ENCODE data around the gene ADAMTSL4.
A peak's percentile ranks its signal among the peaks of the same experiment; 100 is the strongest.

Gene ADAMTSL4

GRCh38 chr1:150552128-150552910 is 3.1 kb downstream of the ADAMTSL4 start:
- Histone ChIP-seq H3K4me1 (ENCODE audit: insufficient read depth, insufficient read length) (peaks cover 33% of the 10 kb centered on the region), H3K27me3 (ENCODE audit: insufficient read depth, insufficient read length) (no peaks in the 10 kb centered on the region), H3K9ac (ENCODE audit: insufficient read length, low read depth) (peak overlapping the region; percentile 32), H3K36me3 (ENCODE audit: insufficient read depth, insufficient read length, low read length) (peaks cover 55% of the 10 kb centered on the region), H3K4me3 (ENCODE audit: insufficient read length, low read depth) (no peak overlapping the region), H3K9me3 (ENCODE audit: insufficient read depth, low read length) (no peaks in the 10 kb centered on the region)
- DNase-seq (ENCODE audit: low read depth, low spot score), result no peak
- TF ChIP-seq YY1 (IDR thresholded peaks at IDR 0.05; ENCODE audit: insufficient read depth, insufficient read length) (no peak), SUZ12 (IDR thresholded peaks at IDR 0.05; ENCODE audit: extremely low read depth, insufficient read depth, insufficient read length) (no peak), ZNF274 (IDR thresholded peaks at IDR 0.05; ENCODE audit: low read depth, low read length) (no peak)

GRCh38 chr1:150552911-150553289 is 3.7 kb downstream of the ADAMTSL4 start:
- peak overlapping the region; percentile 32 for H3K9ac ChIP-seq (ENCODE audit: insufficient read length, low read depth)
- no peaks in the 10 kb centered on the region for H3K27me3 ChIP-seq (ENCODE audit: insufficient read depth, insufficient read length)
- H3K4me1 ChIP-seq (ENCODE audit: insufficient read depth, insufficient read length), result peaks cover 33% of the 10 kb centered on the region
- no peaks in the 10 kb centered on the region for H3K9me3 ChIP-seq (ENCODE audit: insufficient read depth, low read length)
- no peak overlapping the region for H3K4me3 ChIP-seq (ENCODE audit: insufficient read length, low read depth)
- no peak for DNase-seq (ENCODE audit: low read depth, low spot score)
- H3K36me3 ChIP-seq (ENCODE audit: insufficient read depth, insufficient read length, low read length), result peaks cover 61% of the 10 kb centered on the region
- no peak for TF ChIP-seq SUZ12 (IDR thresholded peaks at IDR 0.05; ENCODE audit: extremely low read depth, insufficient read depth, insufficient read length)
- TF ChIP-seq ZNF274 (IDR thresholded peaks at IDR 0.05; ENCODE audit: low read depth, low read length), result no peak
- no peak for TF ChIP-seq YY1 (IDR thresholded peaks at IDR 0.05; ENCODE audit: insufficient read depth, insufficient read length)

GRCh38 chr1:150553392-150554085 is 4.3 kb downstream of the ADAMTSL4 start:
- Histone ChIP-seq H3K9me3 (ENCODE audit: insufficient read depth, low read length) (no peaks in the 10 kb centered on the region), H3K4me3 (ENCODE audit: insufficient read length, low read depth) (no peak overlapping the region), H3K27me3 (ENCODE audit: insufficient read depth, insufficient read length) (no peaks in the 10 kb centered on the region), H3K4me1 (ENCODE audit: insufficient read depth, insufficient read length) (peaks cover 33% of the 10 kb centered on the region), H3K36me3 (ENCODE audit: insufficient read depth, insufficient read length, low read length) (peaks cover 67% of the 10 kb centered on the region), H3K9ac (ENCODE audit: insufficient read length, low read depth) (peak overlapping the region; percentile 32)
- TF ChIP-seq ZNF274 (IDR thresholded peaks at IDR 0.05; ENCODE audit: low read depth, low read length) (no peak), SUZ12 (IDR thresholded peaks at IDR 0.05; ENCODE audit: extremely low read depth, insufficient read depth, insufficient read length) (no peak), YY1 (IDR thresholded peaks at IDR 0.05; ENCODE audit: insufficient read depth, insufficient read length) (no peak)
- DNase-seq (ENCODE audit: low read depth, low spot score), result no peak

- H3K4me3 ChIP-seq (ENCODE audit: insufficient read length, low read depth), result no peak overlapping the region
- no peaks in the 10 kb centered on the region for H3K27me3 ChIP-seq (ENCODE audit: insufficient read depth, insufficient read length)
- H3K36me3 ChIP-seq (ENCODE audit: insufficient read depth, insufficient read length, low read length), result peaks cover 72% of the 10 kb centered on the region
- H3K4me1 ChIP-seq (ENCODE audit: insufficient read depth, insufficient read length), result peaks cover 33% of the 10 kb centered on the region
- H3K9me3 ChIP-seq (ENCODE audit: insufficient read depth, low read length), result no peaks in the 10 kb centered on the region
- H3K9ac ChIP-seq (ENCODE audit: insufficient read length, low read depth), result peak overlapping the region; percentile 23
- no peak for TF ChIP-seq ZNF274 (IDR thresholded peaks at IDR 0.05; ENCODE audit: low read depth, low read length)
- no peak for TF ChIP-seq SUZ12 (IDR thresholded peaks at IDR 0.05; ENCODE audit: extremely low read depth, insufficient read depth, insufficient read length)
- no peak for TF ChIP-seq YY1 (IDR thresholded peaks at IDR 0.05; ENCODE audit: insufficient read depth, insufficient read length)
- no peak for DNase-seq (ENCODE audit: low read depth, low spot score)
Measured at GRCh38 chr1:150554086-150554452, 4.9 kb downstream of the ADAMTSL4 start.

GRCh38 chr1:150555198-150555970 is 6.2 kb downstream of the ADAMTSL4 start:
- H3K4me1 ChIP-seq (ENCODE audit: insufficient read depth, insufficient read length), result peaks cover 33% of the 10 kb centered on the region
- TF ChIP-seq ZNF274 (IDR thresholded peaks at IDR 0.05; ENCODE audit: low read depth, low read length) (no peak), YY1 (IDR thresholded peaks at IDR 0.05; ENCODE audit: insufficient read depth, insufficient read length) (no peak), SUZ12 (IDR thresholded peaks at IDR 0.05; ENCODE audit: extremely low read depth, insufficient read depth, insufficient read length) (no peak)

GRCh38 chr1:150555971-150556865 is 7.0 kb downstream of the ADAMTSL4 start:
- peaks cover 85% of the 10 kb centered on the region for H3K36me3 ChIP-seq (ENCODE audit: insufficient read depth, insufficient read length, low read length)
- no peak overlapping the region for H3K9ac ChIP-seq (ENCODE audit: insufficient read length, low read depth)
- no peaks in the 10 kb centered on the region for H3K9me3 ChIP-seq (ENCODE audit: insufficient read depth, low read length)
- no peak overlapping the region for H3K4me3 ChIP-seq (ENCODE audit: insufficient read length, low read depth)
- TF ChIP-seq YY1 (IDR thresholded peaks at IDR 0.05; ENCODE audit: insufficient read depth, insufficient read length), result no peak
- no peak for TF ChIP-seq ZNF274 (IDR thresholded peaks at IDR 0.05; ENCODE audit: low read depth, low read length)
- no peak for TF ChIP-seq SUZ12 (IDR thresholded peaks at IDR 0.05; ENCODE audit: extremely low read depth, insufficient read depth, insufficient read length)
- H3K4me1 ChIP-seq (ENCODE audit: insufficient read depth, insufficient read length), result peaks cover 28% of the 10 kb centered on the region
- DNase-seq (ENCODE audit: low read depth, low spot score), result no peak
- H3K27me3 ChIP-seq (ENCODE audit: insufficient read depth, insufficient read length), result no peaks in the 10 kb centered on the region

More at GRCh38 chr1:150555198-150555970, 6.2 kb downstream of the ADAMTSL4 start:
- DNase-seq (ENCODE audit: low read depth, low spot score), result no peak
- no peak overlapping the region for H3K4me3 ChIP-seq (ENCODE audit: insufficient read length, low read depth)
- no peaks in the 10 kb centered on the region for H3K9me3 ChIP-seq (ENCODE audit: insufficient read depth, low read length)
- H3K27me3 ChIP-seq (ENCODE audit: insufficient read depth, insufficient read length), result no peaks in the 10 kb centered on the region
- peaks cover 85% of the 10 kb centered on the region for H3K36me3 ChIP-seq (ENCODE audit: insufficient read depth, insufficient read length, low read length)
- no peak overlapping the region for H3K9ac ChIP-seq (ENCODE audit: insufficient read length, low read depth)

Measured in NT2/D1 (cell line).